OCI-LY1 (cell line): ENCODE results near the gene TMEM175.
A peak's percentile ranks its signal among the peaks of the same experiment; 100 is the strongest.

Experiments
- H2AFZ ChIP-seq: fragments of 200-600 bp; sonication (generic), shearing (Covaris generic); 2 replicates; pipeline ENCODE4 v1.6.0; 2014; ENCODE audit warnings: antibody characterized with exemption, mild to moderate bottlenecking, low read length
- H3F3A ChIP-seq: fragments of 200-600 bp; sonication (generic), shearing (Covaris generic); 2 replicates; pipeline ENCODE4 v1.6.0; 2014; ENCODE audit warnings: mild to moderate bottlenecking, antibody characterized with exemption, low read length, moderate library complexity; ENCODE audit not compliant: insufficient read depth
- H3K27ac ChIP-seq: fragments of 200-600 bp; sonication (generic); 2 replicates; pipeline ENCODE4 v1.5.1; 2014; ENCODE audit warnings: low read length, mixed run types, mild to moderate bottlenecking, low read depth; ENCODE audit not compliant: poor library complexity, severe bottlenecking
- H3K27me3 ChIP-seq: fragments of 200-600 bp; sonication (generic); 2 replicates; pipeline ENCODE4 v1.6.0; 2014; ENCODE audit warnings: antibody characterized with exemption, mild to moderate bottlenecking, low read length, moderate library complexity; ENCODE audit not compliant: insufficient read depth
- H3K36me3 ChIP-seq: fragments of 200-600 bp; sonication (generic); 2 replicates; pipeline ENCODE4 v1.6.1; 2014; ENCODE audit warnings: mild to moderate bottlenecking, antibody characterized with exemption, low read length, moderate library complexity, mixed read lengths; ENCODE audit not compliant: insufficient read depth
- H3K4me1 ChIP-seq: fragments of 200-600 bp; sonication (generic); 2 replicates; pipeline ENCODE4 v1.5.1; 2014; ENCODE audit warnings: mild to moderate bottlenecking, low read length, moderate library complexity; ENCODE audit not compliant: insufficient read depth, severe bottlenecking
- H3K4me2 ChIP-seq: fragments of 200-600 bp; sonication (generic), shearing (Covaris generic); 2 replicates; pipeline ENCODE4 v1.6.1; 2014; ENCODE audit warnings: low read length
- H3K4me3 ChIP-seq: fragments of 200-600 bp; sonication (generic); 2 replicates; pipeline ENCODE4 v1.5.1; 2014; ENCODE audit warnings: low read length, low read depth, mild to moderate bottlenecking, mixed read lengths; ENCODE audit not compliant: poor library complexity, severe bottlenecking
- H3K79me2 ChIP-seq: fragments of 200-600 bp; shearing (Covaris generic); 2 replicates; pipeline ENCODE4 v1.6.1; 2016; ENCODE audit warnings: mixed run types, low read length, mixed read lengths; ENCODE audit not compliant: insufficient read depth
- H3K9ac ChIP-seq: fragments of 200-600 bp; sonication (generic), shearing (Covaris generic); 2 replicates; pipeline ENCODE4 v1.6.1; 2014; ENCODE audit warnings: mild to moderate bottlenecking, low read length, mixed read lengths
- H3K9me2 ChIP-seq: fragments of 200-600 bp; sonication (generic), shearing (Covaris generic); 2 replicates; pipeline ENCODE4 v1.6.1; 2014; ENCODE audit warnings: low read depth, mild to moderate bottlenecking, low read length, mixed read lengths
- H3K9me3 ChIP-seq: fragments of 200-600 bp; shearing (Covaris generic); 2 replicates; pipeline ENCODE4 v1.6.1; 2014; ENCODE audit warnings: low read length, mixed read lengths
- H4K20me1 ChIP-seq: fragments of 200-600 bp; sonication (generic), shearing (Covaris generic); 2 replicates; pipeline ENCODE4 v1.6.0; 2016; ENCODE audit warnings: mild to moderate bottlenecking, low read length; ENCODE audit not compliant: insufficient read depth
- EZH2 ChIP-seq: fragments of 200-600 bp; sonication (generic), shearing (Covaris generic); IDR thresholded peaks from 2 replicates; pipeline ENCODE4 v1.8.0; 2017; ENCODE audit warnings: borderline replicate concordance, mixed run types, mild to moderate bottlenecking, antibody characterized with exemption, low read length, moderate library complexity, mixed read lengths
- TF ChIP-seq, protein P1 (sequence below): fragments of 200-600 bp; sonication (generic), shearing (Covaris generic); IDR thresholded peaks from 2 replicates; pipeline ENCODE4 v1.5.1; 2017; ENCODE audit warnings: mild to moderate bottlenecking, antibody characterized with exemption, low read length, moderate library complexity, mixed read lengths

Gene TMEM175

DNA sequence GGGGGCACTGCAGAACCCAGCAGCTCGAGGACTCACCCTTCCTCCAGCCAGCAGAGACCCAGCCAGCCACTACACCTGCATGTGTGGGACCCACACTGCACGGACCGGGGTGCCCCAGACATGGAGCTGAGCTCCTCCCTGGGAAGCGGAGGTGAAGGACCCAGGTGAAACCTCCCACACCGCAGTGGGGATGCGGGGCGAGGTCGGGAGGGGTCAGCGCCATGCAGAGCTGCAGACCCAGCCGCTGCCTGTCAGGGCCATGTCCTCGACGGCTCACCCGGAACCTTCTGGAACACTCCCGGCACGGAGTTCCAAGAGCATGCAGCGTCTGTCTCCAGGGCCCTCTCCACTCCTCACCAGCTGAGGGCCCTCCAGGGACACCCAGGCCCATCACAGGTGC, 42.7 kb upstream of the TMEM175 start:
- H3K79me2 ChIP-seq: no peaks in the 10 kb centered on the region
- H3K9me3 ChIP-seq: no peaks in the 10 kb centered on the region
- H3K9ac ChIP-seq: no peak overlapping the region
- no peak overlapping the region for H3K27ac ChIP-seq
- no peak overlapping the region for H3K4me2 ChIP-seq
- H3K9me2 ChIP-seq: no peaks in the 10 kb centered on the region
- no peaks in the 10 kb centered on the region for H4K20me1 ChIP-seq
- H3F3A ChIP-seq: no peaks in the 10 kb centered on the region
- H3K4me1 ChIP-seq: no peaks in the 10 kb centered on the region
- no peaks in the 10 kb centered on the region for H3K27me3 ChIP-seq
- TF ChIP-seq EZH2: no peak
- TF ChIP-seq, protein P1, sequence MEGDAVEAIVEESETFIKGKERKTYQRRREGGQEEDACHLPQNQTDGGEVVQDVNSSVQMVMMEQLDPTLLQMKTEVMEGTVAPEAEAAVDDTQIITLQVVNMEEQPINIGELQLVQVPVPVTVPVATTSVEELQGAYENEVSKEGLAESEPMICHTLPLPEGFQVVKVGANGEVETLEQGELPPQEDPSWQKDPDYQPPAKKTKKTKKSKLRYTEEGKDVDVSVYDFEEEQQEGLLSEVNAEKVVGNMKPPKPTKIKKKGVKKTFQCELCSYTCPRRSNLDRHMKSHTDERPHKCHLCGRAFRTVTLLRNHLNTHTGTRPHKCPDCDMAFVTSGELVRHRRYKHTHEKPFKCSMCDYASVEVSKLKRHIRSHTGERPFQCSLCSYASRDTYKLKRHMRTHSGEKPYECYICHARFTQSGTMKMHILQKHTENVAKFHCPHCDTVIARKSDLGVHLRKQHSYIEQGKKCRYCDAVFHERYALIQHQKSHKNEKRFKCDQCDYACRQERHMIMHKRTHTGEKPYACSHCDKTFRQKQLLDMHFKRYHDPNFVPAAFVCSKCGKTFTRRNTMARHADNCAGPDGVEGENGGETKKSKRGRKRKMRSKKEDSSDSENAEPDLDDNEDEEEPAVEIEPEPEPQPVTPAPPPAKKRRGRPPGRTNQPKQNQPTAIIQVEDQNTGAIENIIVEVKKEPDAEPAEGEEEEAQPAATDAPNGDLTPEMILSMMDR: no peak
- H3K4me3 ChIP-seq: no peak overlapping the region
- no peaks in the 10 kb centered on the region for H3K36me3 ChIP-seq
- no peak overlapping the region for H2AFZ ChIP-seq

DNA sequence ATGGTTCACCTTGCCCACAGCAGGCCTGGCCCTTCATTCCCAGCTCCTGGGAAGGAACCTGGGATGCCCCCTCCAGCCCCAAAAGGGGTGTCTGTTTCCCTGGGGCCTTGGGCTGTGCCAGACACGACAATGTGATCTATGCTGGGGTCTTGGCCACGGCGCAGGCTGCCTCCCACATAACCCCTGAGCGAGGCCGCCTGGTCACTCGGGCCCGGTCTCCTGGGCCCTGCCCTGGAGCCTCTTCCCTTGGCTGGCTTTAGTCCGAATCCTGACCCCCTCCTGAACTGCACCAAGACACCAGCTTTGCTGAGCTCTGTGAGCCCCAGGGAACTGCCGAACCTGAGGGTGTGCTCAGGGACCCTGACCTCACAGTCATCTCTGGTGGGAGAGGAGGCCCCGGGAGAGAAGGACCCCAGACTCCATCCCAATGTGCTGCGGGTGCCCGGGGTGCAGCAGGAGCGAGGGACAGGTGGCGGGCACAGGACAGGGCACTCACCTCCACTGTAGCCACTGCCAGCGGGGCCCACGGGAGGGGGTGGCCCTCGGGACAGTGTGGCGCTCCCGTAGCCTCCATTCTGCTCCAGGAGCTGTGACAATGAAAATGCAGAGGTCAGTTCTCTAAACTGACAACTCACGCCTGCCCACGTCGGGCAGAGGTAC, 42.1 kb upstream of the TMEM175 start:
- H3K27ac ChIP-seq: no peak overlapping the region
- TF ChIP-seq EZH2: no peak
- TF ChIP-seq, protein P1: no peak
- no peaks in the 10 kb centered on the region for H3K79me2 ChIP-seq
- no peak overlapping the region for H3K9ac ChIP-seq
- no peak overlapping the region for H3K4me2 ChIP-seq
- no peak overlapping the region for H2AFZ ChIP-seq
- no peaks in the 10 kb centered on the region for H3K4me1 ChIP-seq
- no peaks in the 10 kb centered on the region for H4K20me1 ChIP-seq
- no peak overlapping the region for H3K4me3 ChIP-seq
- no peaks in the 10 kb centered on the region for H3K9me3 ChIP-seq
- no peaks in the 10 kb centered on the region for H3F3A ChIP-seq
- no peaks in the 10 kb centered on the region for H3K27me3 ChIP-seq
- H3K9me2 ChIP-seq: no peaks in the 10 kb centered on the region
- H3K36me3 ChIP-seq: no peaks in the 10 kb centered on the region

DNA sequence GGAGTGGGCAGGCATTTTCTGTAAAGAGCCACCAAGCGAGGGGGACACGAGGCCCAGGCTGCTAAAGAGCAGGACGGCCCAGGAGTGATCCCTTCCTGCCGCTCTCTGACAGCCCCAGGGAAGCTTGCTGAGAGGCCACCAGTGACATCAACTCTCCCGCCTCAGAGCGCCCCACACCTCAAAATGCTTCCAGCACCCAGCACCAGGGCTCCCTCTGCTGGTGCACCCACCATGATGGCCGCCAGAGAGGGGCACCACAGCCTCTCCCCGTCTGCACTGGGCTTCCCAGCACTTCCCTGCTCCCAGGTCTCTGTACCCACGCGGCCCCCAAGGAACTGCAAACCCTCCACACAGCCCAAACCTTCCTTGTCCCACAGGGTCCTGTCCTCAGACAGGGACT, 40.5 kb upstream of the TMEM175 start:
- Histone ChIP-seq H3K9me2 (no peaks in the 10 kb centered on the region), H2AFZ (no peak overlapping the region), H3K4me2 (no peak overlapping the region), H3F3A (no peaks in the 10 kb centered on the region), H3K9ac (no peak overlapping the region), H3K36me3 (no peaks in the 10 kb centered on the region), H3K27ac (no peak overlapping the region), H3K4me1 (no peaks in the 10 kb centered on the region), H3K4me3 (no peak overlapping the region), H3K9me3 (no peaks in the 10 kb centered on the region), H3K27me3 (no peaks in the 10 kb centered on the region), H3K79me2 (no peaks in the 10 kb centered on the region), H4K20me1 (no peaks in the 10 kb centered on the region)
- TF ChIP-seq, protein P1: peak; percentile 16; the same call in 1 of the 2 replicates
- TF ChIP-seq EZH2: no peak
